ENCODE results near the gene IAH1. TPM values are rescaled to one million over a fixed set of nuclear protein-coding genes. Genes with fewer than 3 reads are reported as not detected.

The IAH1 gene, protein sequence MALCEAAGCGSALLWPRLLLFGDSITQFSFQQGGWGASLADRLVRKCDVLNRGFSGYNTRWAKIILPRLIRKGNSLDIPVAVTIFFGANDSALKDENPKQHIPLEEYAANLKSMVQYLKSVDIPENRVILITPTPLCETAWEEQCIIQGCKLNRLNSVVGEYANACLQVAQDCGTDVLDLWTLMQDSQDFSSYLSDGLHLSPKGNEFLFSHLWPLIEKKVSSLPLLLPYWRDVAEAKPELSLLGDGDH
- total RNA-seq: 10 to 100 TPM; 37.7 to 53.9 TPM

DNA sequence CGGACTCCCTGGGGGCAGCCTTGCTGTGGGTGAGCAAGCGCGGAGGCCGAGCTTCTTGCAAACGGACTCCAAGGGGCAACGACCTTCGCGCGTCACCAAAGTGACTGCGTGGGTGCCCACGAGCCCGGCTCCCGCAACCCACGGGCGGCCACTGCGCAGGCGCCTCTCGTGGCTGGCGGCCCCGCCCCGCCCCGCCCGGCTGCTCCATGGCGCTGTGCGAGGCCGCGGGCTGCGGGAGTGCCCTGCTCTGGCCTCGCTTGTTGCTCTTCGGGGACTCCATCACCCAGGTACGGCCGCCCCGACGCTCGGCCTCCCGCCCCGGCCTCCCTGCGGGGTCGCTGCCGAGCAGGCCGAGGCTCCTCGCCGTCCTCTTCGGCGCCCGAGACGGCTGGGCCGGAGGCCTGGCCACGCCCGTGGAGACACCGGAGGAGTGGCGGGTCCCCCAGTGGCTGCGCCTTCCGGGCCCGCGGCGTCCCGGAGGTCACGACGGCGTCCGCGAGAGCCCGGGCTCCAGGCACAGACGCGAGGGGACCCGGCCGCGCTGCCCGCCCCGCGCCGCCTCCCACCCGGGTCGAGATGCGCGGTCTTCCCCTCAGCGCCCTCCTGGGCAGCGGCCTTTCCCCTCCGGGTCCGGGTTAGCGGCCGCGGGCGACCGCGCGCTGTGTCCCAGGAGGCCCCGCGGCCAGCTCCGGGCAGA is at the start of gene IAH1:
TSS of gene IAH1 (plus strand) at position 191 of the 697 bp plus-strand sequence. CDS start at position 207, 16 bp downstream.
- no peaks in the 10 kb centered on the region for H3K36me3 ChIP-seq
- peak within 1 kb of the TSS; percentile 85 to 95 for H3K9ac ChIP-seq (ENCODE audit: low read depth in 2 of 2, low read length in 2 of 2)
- H3K27me3 ChIP-seq: no peaks in the 10 kb centered on the region
- H3K27ac ChIP-seq: peak within 1 kb of the TSS; percentile 84
- intact Hi-C loops (cut with DNase I): no loop called here
- peaks cover 8% of the 10 kb centered on the region for H3K4me1 ChIP-seq
- peak within 1 kb of the TSS; percentile 91 for H3K4me3 ChIP-seq
- TF ChIP-seq, protein P1, sequence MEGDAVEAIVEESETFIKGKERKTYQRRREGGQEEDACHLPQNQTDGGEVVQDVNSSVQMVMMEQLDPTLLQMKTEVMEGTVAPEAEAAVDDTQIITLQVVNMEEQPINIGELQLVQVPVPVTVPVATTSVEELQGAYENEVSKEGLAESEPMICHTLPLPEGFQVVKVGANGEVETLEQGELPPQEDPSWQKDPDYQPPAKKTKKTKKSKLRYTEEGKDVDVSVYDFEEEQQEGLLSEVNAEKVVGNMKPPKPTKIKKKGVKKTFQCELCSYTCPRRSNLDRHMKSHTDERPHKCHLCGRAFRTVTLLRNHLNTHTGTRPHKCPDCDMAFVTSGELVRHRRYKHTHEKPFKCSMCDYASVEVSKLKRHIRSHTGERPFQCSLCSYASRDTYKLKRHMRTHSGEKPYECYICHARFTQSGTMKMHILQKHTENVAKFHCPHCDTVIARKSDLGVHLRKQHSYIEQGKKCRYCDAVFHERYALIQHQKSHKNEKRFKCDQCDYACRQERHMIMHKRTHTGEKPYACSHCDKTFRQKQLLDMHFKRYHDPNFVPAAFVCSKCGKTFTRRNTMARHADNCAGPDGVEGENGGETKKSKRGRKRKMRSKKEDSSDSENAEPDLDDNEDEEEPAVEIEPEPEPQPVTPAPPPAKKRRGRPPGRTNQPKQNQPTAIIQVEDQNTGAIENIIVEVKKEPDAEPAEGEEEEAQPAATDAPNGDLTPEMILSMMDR (IDR thresholded peaks at IDR 0.05): no peak
- H3K9me3 ChIP-seq: no peaks in the 10 kb centered on the region
- DNase-seq: peak; percentile 66

DNA sequence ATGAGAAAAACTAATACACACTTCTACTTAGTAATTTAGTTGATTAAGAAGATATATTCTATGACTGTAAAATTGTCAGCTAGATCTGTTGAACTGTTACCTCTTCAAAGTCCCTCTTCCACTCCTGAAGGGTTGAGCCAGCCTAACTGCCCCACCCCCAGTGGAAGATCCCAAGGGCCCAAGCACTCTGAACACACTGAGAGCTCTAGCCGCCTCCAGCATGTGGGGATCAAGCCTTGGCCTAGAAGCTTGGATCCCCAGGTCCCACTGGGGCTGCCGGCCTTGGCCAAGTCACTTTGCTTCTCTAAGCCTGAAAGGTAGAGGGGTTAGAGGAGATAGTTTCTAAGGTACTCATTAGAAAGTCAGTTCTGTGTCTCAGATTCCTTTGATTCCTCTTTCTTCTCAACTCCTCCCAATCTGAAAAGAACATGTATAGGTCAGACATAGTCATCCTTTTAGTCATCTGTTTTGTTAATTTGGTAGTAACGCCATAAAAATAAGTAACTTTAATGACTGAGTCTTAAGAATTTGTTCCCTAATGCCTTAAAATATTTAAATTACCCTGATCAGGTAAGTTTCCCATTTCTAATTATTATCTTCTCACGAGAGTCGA is 45.3 kb upstream of the IAH1 start:
- DNase-seq: no peak
- no peaks in the 10 kb centered on the region for H3K27me3 ChIP-seq
- no peak overlapping the region for H3K27ac ChIP-seq
- intact Hi-C loops (cut with DNase I): no loop called here
- H3K9ac ChIP-seq (ENCODE audit: low read depth in 2 of 2, low read length in 2 of 2): no peak overlapping the region
- no peaks in the 10 kb centered on the region for H3K9me3 ChIP-seq
- TF ChIP-seq, protein P1 (IDR thresholded peaks at IDR 0.05): no peak
- H3K4me1 ChIP-seq: no peaks in the 10 kb centered on the region
- no peak overlapping the region for H3K4me3 ChIP-seq
- H3K36me3 ChIP-seq: peaks cover 13% of the 10 kb centered on the region

DNA sequence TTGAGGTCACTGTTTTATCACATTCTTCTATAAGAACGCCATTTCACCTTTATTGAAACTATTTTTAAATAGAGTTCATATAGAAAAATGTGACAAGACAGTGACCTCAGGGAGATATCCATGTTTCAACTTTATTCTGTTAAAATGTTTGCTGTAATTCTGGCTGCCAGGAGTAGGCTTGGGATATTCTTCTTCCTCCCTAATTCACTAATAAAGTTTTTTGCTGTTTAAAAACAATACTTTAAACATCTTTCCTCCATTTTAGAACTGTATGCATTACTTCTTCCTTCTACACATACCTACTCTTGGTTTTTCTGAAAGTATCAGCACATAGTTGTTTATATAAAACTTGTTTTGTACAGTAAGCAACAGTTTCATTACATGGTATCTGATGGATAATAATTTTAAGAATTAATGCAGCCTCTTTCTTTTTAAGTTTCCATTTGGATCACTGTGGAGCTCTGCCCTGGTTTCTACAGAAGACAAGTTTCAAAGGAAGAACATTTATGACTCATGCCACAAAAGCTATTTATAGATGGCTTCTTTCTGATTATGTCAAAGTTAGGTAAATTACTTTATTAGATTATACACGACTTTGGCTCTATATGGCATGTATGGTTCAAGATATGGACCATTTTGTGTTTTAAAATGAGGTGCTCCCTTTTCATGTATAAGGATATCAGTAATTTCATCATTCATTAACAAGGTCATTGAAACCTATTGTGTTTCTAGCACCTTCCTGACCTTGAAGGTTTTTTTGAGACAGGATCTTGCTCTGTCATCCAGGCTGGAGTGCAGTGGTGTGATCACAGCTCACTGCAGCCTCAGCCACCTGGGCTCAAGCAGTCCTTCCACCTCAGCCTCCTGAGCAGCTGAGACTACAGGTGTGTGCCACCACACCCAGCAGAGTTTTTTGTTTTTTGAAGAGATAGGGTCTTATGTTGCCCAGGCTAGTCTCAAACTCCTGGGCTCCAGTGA is 43.7 kb upstream of the IAH1 start:
- peaks cover 13% of the 10 kb centered on the region for H3K36me3 ChIP-seq
- no peak for DNase-seq
- no peak overlapping the region for H3K4me3 ChIP-seq
- intact Hi-C loops (cut with DNase I): no loop called here
- H3K4me1 ChIP-seq: no peaks in the 10 kb centered on the region
- no peaks in the 10 kb centered on the region for H3K9me3 ChIP-seq
- no peak overlapping the region for H3K27ac ChIP-seq
- H3K27me3 ChIP-seq: no peaks in the 10 kb centered on the region
- TF ChIP-seq, protein P1 (IDR thresholded peaks at IDR 0.05): no peak
- no peak overlapping the region for H3K9ac ChIP-seq (ENCODE audit: low read depth in 2 of 2, low read length in 2 of 2)

DNA sequence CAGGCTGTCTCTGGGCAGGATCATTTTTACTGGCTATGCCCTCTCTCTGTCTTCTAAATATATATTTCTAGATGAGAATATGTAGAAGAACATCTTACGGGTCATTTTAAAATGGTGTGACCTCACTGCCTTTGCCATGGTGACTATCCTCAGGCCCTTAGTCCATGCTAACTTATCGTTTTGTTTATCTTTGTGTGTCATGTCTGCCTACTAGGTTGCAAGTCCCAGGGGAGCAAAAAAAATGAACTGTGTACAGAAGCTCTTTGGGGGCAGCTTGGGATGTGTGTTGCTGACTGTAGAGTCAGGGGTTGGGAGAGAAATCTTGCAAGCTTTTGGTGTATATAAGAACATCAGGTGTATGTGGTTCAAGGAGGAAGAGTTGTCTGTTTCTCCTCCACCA is 39.9 kb upstream of the IAH1 start:
- Histone ChIP-seq H3K36me3 (peaks cover 17% of the 10 kb centered on the region), H3K27ac (no peak overlapping the region), H3K4me3 (no peak overlapping the region), H3K9ac (ENCODE audit: low read depth in 2 of 2, low read length in 2 of 2) (no peak overlapping the region), H3K9me3 (no peaks in the 10 kb centered on the region), H3K4me1 (no peaks in the 10 kb centered on the region), H3K27me3 (no peaks in the 10 kb centered on the region)
- TF ChIP-seq, protein P1 (IDR thresholded peaks at IDR 0.05): no peak
- no peak for DNase-seq
- intact Hi-C loops (cut with DNase I): no loop called here

DNA sequence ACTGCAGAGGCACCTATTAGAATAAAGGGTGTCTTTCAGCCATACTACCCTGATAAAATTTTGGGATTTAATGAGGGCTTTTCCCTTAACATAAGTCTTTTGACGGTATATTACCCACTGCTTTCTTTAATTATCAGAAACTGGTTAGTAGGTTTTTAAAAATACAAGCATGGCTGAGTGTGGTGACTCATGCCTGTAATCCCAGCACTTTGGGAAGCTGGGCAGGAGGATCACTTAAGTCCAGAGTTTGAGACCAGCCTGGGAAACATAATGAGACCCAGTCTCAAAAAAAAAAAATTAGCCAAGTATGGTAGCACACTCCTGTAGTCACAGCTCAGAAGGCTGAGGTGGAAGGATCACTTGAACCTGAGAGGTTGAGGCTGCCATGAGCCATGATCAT is 34.8 kb upstream of the IAH1 start:
- Histone ChIP-seq H3K9ac (ENCODE audit: low read depth in 2 of 2, low read length in 2 of 2) (no peak overlapping the region), H3K27me3 (no peaks in the 10 kb centered on the region), H3K4me3 (no peak overlapping the region), H3K27ac (no peak overlapping the region), H3K4me1 (no peaks in the 10 kb centered on the region), H3K9me3 (no peaks in the 10 kb centered on the region), H3K36me3 (peaks cover 13% of the 10 kb centered on the region)
- no peak for DNase-seq
- intact Hi-C loops (cut with DNase I): no loop called here
- TF ChIP-seq, protein P1 (IDR thresholded peaks at IDR 0.05): no peak

Measured in colonic mucosa (tissue), 4 donors.